H1 (cell line): ENCODE results near the gene GLRX3. TPM values are rescaled to one million over a fixed set of nuclear protein-coding genes. Genes with fewer than 3 reads are reported as not detected.

Experiments
- CHD2 ChIP-seq: IDR thresholded peaks from 2 replicates; pipeline ENCODE4 v1.6.1; 2012; ENCODE audit warnings: low read length, improper control_type of control experiment
- CHD7 ChIP-seq: fragments of 300-600 bp; sonication (generic); IDR thresholded peaks from 2 replicates; pipeline ENCODE4 v1.7.1; 2012; ENCODE audit warnings: low read length, moderate library complexity, mild to moderate bottlenecking, inconsistent platforms; ENCODE audit not compliant: insufficient replicate concordance
- TAF7 ChIP-seq: optimal IDR thresholded peaks from 2 replicates; pipeline ENCODE3; 2011; ENCODE audit warnings: low read depth, mild to moderate bottlenecking, inconsistent platforms, low read length, moderate library complexity, borderline replicate concordance
- polyA plus RNA-seq, 7 experiments: library from polyadenylated mRNA; depleted of rRNA in 3 of 7; stranded (reverse) in 5 of 7; unstranded in 2 of 7; fragments of >200 nt in 5 of 7; fragments of 200-250 nt in 2 of 7; gene quantifications; 1 replicate in 5 of 7; 2 replicates in 1 of 7; 4 replicates in 1 of 7; pipeline versions ENCODE4 v1.2.1 to v1.2.3, GENCODE V29; 2011 to 2013; ENCODE audit warnings: missing spikeins in 2 of 7, mixed read lengths in 2 of 7
- total RNA-seq: library from RNA; stranded (reverse); fragmentation: NEBNext Ultra II Directional; extraction: Animal tissue kit (Norgen Biotek cat#: 25700); gene quantifications from 2 replicates; pipeline ENCODE4 v1.2.1, GENCODE V29; 2021

The GLRX3 gene
- total and polyA plus RNA-seq, 2 of the 8 experiments (the other 6 are each of a cell fraction or from before 2014, with no cell fraction given): 59.9 to 157 TPM

- TF ChIP-seq CHD7 (no peak), CHD2 (no peak), TAF7 (no peak)
These were observed 55.2 kb downstream of the GLRX3 start (continued) for GRCh38 chr10:130191380-130191779.
